ENCODE measurements around the gene DIDO1. TPM values are rescaled to one million over a fixed set of nuclear protein-coding genes. Genes with fewer than 3 reads are reported as not detected.

Gene DIDO1
- total RNA-seq, 1 experiment from 2014 or later: 77.1 TPM

DNA sequence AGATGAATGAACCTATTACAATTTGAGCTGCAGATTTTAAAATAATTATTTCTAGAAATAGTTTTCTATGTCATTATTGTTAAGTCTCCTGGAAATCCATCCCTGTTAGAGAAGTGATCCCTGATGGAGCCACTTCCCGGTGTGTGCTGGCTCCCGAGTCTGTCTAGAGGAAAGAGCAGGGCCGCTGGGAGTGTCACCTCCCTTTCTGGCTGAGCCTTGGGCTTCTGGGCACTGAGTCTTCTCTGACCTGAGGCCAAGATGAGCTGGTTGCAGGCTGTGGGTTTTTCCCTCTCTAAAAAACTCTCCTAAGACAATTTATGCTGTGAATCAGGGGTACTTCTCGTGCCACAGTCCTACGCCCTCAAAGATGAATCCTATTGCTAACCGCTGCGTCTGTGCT is 35.9 kb downstream of the DIDO1 start:
- Mint-ChIP-seq H3K27me3 (ENCODE audit: unreplicated experiment) (no peaks in the 10 kb centered on the region), H3K4me1 (ENCODE audit: low read depth, unreplicated experiment) (no peaks in the 10 kb centered on the region), H3K27ac (ENCODE audit: unreplicated experiment) (no peak overlapping the region), H3K4me3 (ENCODE audit: low read depth, unreplicated experiment) (no peak overlapping the region), H3K9me3 (ENCODE audit: low read depth, unreplicated experiment) (no peaks in the 10 kb centered on the region), H3K36me3 (ENCODE audit: insufficient read depth, unreplicated experiment) (peaks cover 85% of the 10 kb centered on the region)
- no TSS peak for BruUV-seq (replicated peaks)
- CTCF ChIA-PET: interaction anchor here (0.6 kb wide), 1 partner anchor 68 kb away, joined by 4 read pairs; no protein-coding TSS in a partner anchor
- no peak for DNase-seq
- TF ChIP-seq, protein P1, sequence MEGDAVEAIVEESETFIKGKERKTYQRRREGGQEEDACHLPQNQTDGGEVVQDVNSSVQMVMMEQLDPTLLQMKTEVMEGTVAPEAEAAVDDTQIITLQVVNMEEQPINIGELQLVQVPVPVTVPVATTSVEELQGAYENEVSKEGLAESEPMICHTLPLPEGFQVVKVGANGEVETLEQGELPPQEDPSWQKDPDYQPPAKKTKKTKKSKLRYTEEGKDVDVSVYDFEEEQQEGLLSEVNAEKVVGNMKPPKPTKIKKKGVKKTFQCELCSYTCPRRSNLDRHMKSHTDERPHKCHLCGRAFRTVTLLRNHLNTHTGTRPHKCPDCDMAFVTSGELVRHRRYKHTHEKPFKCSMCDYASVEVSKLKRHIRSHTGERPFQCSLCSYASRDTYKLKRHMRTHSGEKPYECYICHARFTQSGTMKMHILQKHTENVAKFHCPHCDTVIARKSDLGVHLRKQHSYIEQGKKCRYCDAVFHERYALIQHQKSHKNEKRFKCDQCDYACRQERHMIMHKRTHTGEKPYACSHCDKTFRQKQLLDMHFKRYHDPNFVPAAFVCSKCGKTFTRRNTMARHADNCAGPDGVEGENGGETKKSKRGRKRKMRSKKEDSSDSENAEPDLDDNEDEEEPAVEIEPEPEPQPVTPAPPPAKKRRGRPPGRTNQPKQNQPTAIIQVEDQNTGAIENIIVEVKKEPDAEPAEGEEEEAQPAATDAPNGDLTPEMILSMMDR (IDR thresholded peaks at IDR 0.05; ENCODE audit: unreplicated experiment): no peak
- intact Hi-C loops (cut with micrococcal nuclease; ENCODE audit: unreplicated experiment): no loop called here

DNA sequence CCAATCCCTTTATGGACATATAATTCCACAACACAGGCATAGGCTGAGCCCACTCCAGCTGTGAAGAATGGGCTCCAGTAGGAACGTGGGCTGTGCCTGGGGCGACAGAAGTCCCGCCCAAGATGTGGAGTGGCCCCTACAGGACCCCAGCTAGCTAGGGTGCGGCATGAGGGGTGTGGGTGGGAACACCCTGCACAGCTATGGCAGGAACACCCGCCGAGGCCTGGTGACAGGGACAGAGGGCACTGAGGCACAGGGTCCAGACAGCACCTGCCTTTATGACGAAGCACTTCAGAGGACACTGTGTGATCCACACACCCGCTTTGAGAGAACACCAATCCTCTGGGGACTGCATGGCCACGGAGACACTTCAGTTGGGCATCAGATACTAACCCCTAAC is 36.4 kb downstream of the DIDO1 start:
- TF ChIP-seq, protein P1 (IDR thresholded peaks at IDR 0.05; ENCODE audit: unreplicated experiment): no peak
- CTCF ChIA-PET: no interaction called here
- H3K27ac Mint-ChIP-seq (ENCODE audit: unreplicated experiment): no peak overlapping the region
- DNase-seq: no peak
- H3K9me3 Mint-ChIP-seq (ENCODE audit: low read depth, unreplicated experiment): no peaks in the 10 kb centered on the region
- intact Hi-C loops (cut with micrococcal nuclease; ENCODE audit: unreplicated experiment): no loop called here
- no peaks in the 10 kb centered on the region for H3K27me3 Mint-ChIP-seq (ENCODE audit: unreplicated experiment)
- BruUV-seq (replicated peaks): no TSS peak
- no peaks in the 10 kb centered on the region for H3K4me1 Mint-ChIP-seq (ENCODE audit: low read depth, unreplicated experiment)
- H3K4me3 Mint-ChIP-seq (ENCODE audit: low read depth, unreplicated experiment): no peak overlapping the region
- H3K36me3 Mint-ChIP-seq (ENCODE audit: insufficient read depth, unreplicated experiment): peaks cover 83% of the 10 kb centered on the region

DNA sequence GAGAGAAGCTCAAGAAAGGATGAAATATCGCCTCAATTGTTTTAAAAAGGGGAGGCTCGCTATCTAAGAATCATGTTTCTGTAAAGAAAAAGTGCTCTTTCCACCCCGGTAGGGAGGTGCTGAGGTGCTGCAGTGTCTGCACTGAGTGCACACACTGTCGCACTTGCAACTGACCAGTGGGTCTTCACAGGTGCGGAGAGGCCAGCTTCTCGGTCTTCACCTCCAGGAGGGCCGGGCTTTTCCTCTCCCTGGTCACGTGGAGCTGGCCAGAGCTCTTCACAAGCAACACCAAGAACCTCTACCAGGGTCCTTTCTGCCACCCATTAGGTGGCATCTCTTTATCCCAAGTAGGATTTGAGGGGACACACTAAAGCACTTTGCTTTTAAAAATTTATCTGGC is 36.9 kb downstream of the DIDO1 start:
- Mint-ChIP-seq H3K4me3 (ENCODE audit: low read depth, unreplicated experiment) (no peak overlapping the region), H3K36me3 (ENCODE audit: insufficient read depth, unreplicated experiment) (peaks cover 83% of the 10 kb centered on the region), H3K27ac (ENCODE audit: unreplicated experiment) (no peak overlapping the region), H3K9me3 (ENCODE audit: low read depth, unreplicated experiment) (no peaks in the 10 kb centered on the region), H3K4me1 (ENCODE audit: low read depth, unreplicated experiment) (no peaks in the 10 kb centered on the region), H3K27me3 (ENCODE audit: unreplicated experiment) (no peaks in the 10 kb centered on the region)
- no peak for DNase-seq
- no TSS peak for BruUV-seq (replicated peaks)
- TF ChIP-seq, protein P1 (IDR thresholded peaks at IDR 0.05; ENCODE audit: unreplicated experiment): no peak
- intact Hi-C loops (cut with micrococcal nuclease; ENCODE audit: unreplicated experiment): no loop called here
- CTCF ChIA-PET: no interaction called here

DNA sequence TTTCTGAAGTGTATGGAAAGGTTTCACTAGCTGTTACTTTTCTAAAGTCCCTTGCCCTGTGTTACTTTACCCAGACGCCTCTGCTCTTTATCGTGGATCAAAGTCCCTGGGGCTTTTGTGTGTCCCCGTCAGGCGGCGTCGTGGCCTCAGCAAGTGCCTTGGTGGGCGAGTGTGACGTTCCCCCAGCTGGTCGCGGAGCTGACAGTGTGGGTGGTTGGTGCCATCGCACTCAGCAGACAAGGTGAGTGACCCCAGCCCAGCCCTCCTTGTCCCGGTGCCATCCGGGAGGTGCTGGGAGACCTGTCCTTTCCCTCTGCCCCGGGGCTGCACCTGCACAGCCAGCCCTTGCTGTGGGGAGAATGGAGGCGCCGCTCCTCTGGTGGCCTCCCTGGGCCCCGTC is 37.4 kb downstream of the DIDO1 start:
- no peak overlapping the region for H3K4me3 Mint-ChIP-seq (ENCODE audit: low read depth, unreplicated experiment)
- H3K27me3 Mint-ChIP-seq (ENCODE audit: unreplicated experiment): no peaks in the 10 kb centered on the region
- no TSS peak for BruUV-seq (replicated peaks)
- H3K36me3 Mint-ChIP-seq (ENCODE audit: insufficient read depth, unreplicated experiment): peaks cover 79% of the 10 kb centered on the region
- no peak for DNase-seq
- no peak overlapping the region for H3K27ac Mint-ChIP-seq (ENCODE audit: unreplicated experiment)
- intact Hi-C loops (cut with micrococcal nuclease; ENCODE audit: unreplicated experiment): no loop called here
- H3K9me3 Mint-ChIP-seq (ENCODE audit: low read depth, unreplicated experiment): no peaks in the 10 kb centered on the region
- no peaks in the 10 kb centered on the region for H3K4me1 Mint-ChIP-seq (ENCODE audit: low read depth, unreplicated experiment)
- TF ChIP-seq, protein P1 (IDR thresholded peaks at IDR 0.05; ENCODE audit: unreplicated experiment): no peak
- CTCF ChIA-PET: no interaction called here

Measured in Calu3 (cell line).